Measurements from ENCODE around the gene BRAF.
"Not testable (repeated sequence)": the region's sequence is repeated elsewhere in the genome, so short reads cannot be mapped to it uniquely, and the experiment has no call there.

BRAF gene

GRCh38 chr7:140917258-140917657, 7.5 kb downstream of the BRAF start:
- no peak overlapping the region for H3K4me3 ChIP-seq (ENCODE audit: insufficient read length, low read depth)
- H3K27me3 ChIP-seq (ENCODE audit: insufficient read depth, insufficient read length), result no peaks in the 10 kb centered on the region
- no peaks in the 10 kb centered on the region for H3K4me1 ChIP-seq (ENCODE audit: insufficient read depth, insufficient read length)
- H3K9me3 ChIP-seq (ENCODE audit: insufficient read depth, low read length), result no peaks in the 10 kb centered on the region
- no peak for DNase-seq (ENCODE audit: low read depth, low spot score)
- H3K36me3 ChIP-seq (ENCODE audit: insufficient read depth, insufficient read length, low read length), result no peaks in the 10 kb centered on the region
- TF ChIP-seq ZNF274 (IDR thresholded peaks at IDR 0.05; ENCODE audit: low read depth, low read length), result no peak
- TF ChIP-seq YY1 (IDR thresholded peaks at IDR 0.05; ENCODE audit: insufficient read depth, insufficient read length), result no peak
- no peak for TF ChIP-seq SUZ12 (IDR thresholded peaks at IDR 0.05; ENCODE audit: extremely low read depth, insufficient read depth, insufficient read length)
- no peak overlapping the region for H3K9ac ChIP-seq (ENCODE audit: insufficient read length, low read depth)

DNA sequence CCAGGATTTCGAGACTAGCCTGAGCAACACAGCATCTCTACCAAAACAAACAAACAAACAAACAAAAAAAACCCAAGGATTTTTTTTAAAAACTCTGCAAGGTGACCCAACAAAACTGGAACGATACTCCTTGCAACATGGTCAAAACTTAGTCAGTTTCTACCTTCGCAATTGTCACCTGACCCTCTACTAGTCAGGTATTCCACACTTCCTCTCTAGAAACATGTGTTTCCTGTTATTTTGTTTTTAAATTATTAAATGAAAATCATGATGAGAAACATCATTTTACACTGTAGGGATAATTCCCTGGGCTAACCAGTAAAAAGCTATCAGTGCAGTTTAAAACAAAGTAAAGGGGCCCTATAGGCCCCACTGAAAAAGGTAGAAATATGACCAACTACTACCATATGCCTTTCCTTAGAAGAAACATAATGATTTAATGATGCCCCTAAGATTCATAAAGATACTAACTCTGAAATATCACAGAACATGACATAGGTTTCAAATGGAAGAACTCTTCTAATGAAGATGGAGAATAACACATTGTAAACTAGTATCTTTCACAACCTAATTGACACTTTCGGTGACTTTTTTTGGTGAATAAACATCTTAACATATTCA, 8.7 kb downstream of the BRAF start:
- no peak overlapping the region for H3K9ac ChIP-seq (ENCODE audit: insufficient read length, low read depth)
- DNase-seq (ENCODE audit: low read depth, low spot score), result no peak
- no peak overlapping the region for H3K4me3 ChIP-seq (ENCODE audit: insufficient read length, low read depth)
- TF ChIP-seq SUZ12 (IDR thresholded peaks at IDR 0.05; ENCODE audit: extremely low read depth, insufficient read depth, insufficient read length) (no peak), YY1 (IDR thresholded peaks at IDR 0.05; ENCODE audit: insufficient read depth, insufficient read length) (no peak), ZNF274 (IDR thresholded peaks at IDR 0.05; ENCODE audit: low read depth, low read length) (no peak)
- H3K27me3 ChIP-seq (ENCODE audit: insufficient read depth, insufficient read length), result no peaks in the 10 kb centered on the region
- H3K4me1 ChIP-seq (ENCODE audit: insufficient read depth, insufficient read length), result no peaks in the 10 kb centered on the region
- H3K9me3 ChIP-seq (ENCODE audit: insufficient read depth, low read length), result no peaks in the 10 kb centered on the region
- no peaks in the 10 kb centered on the region for H3K36me3 ChIP-seq (ENCODE audit: insufficient read depth, insufficient read length, low read length)

- Histone ChIP-seq H3K27me3 (ENCODE audit: insufficient read depth, insufficient read length) (no peaks in the 10 kb centered on the region), H3K4me3 (ENCODE audit: insufficient read length, low read depth) (no peak overlapping the region), H3K9me3 (ENCODE audit: insufficient read depth, low read length) (no peaks in the 10 kb centered on the region), H3K9ac (ENCODE audit: insufficient read length, low read depth) (no peak overlapping the region), H3K4me1 (ENCODE audit: insufficient read depth, insufficient read length) (no peaks in the 10 kb centered on the region), H3K36me3 (ENCODE audit: insufficient read depth, insufficient read length, low read length) (no peaks in the 10 kb centered on the region)
- TF ChIP-seq ZNF274 (IDR thresholded peaks at IDR 0.05; ENCODE audit: low read depth, low read length), result no peak
- no peak for TF ChIP-seq YY1 (IDR thresholded peaks at IDR 0.05; ENCODE audit: insufficient read depth, insufficient read length)
- no peak for TF ChIP-seq SUZ12 (IDR thresholded peaks at IDR 0.05; ENCODE audit: extremely low read depth, insufficient read depth, insufficient read length)
- DNase-seq (ENCODE audit: low read depth, low spot score), result no peak
Measured at GRCh38 chr7:140914083-140914482, 10.6 kb downstream of the BRAF start.

GRCh38 chr7:140913596-140913928, 11.2 kb downstream of the BRAF start:
- not testable (repeated sequence) for H3K36me3 ChIP-seq (ENCODE audit: insufficient read depth, insufficient read length, low read length)

GRCh38 chr7:140911746-140912145, 13.0 kb downstream of the BRAF start:
- Histone ChIP-seq H3K27me3 (ENCODE audit: insufficient read depth, insufficient read length) (no peaks in the 10 kb centered on the region), H3K9me3 (ENCODE audit: insufficient read depth, low read length) (no peaks in the 10 kb centered on the region), H3K9ac (ENCODE audit: insufficient read length, low read depth) (no peak overlapping the region), H3K4me1 (ENCODE audit: insufficient read depth, insufficient read length) (no peaks in the 10 kb centered on the region), H3K4me3 (ENCODE audit: insufficient read length, low read depth) (no peak overlapping the region), H3K36me3 (ENCODE audit: insufficient read depth, insufficient read length, low read length) (no peaks in the 10 kb centered on the region)
- TF ChIP-seq YY1 (IDR thresholded peaks at IDR 0.05; ENCODE audit: insufficient read depth, insufficient read length), result no peak
- no peak for TF ChIP-seq ZNF274 (IDR thresholded peaks at IDR 0.05; ENCODE audit: low read depth, low read length)
- no peak for TF ChIP-seq SUZ12 (IDR thresholded peaks at IDR 0.05; ENCODE audit: extremely low read depth, insufficient read depth, insufficient read length)
- DNase-seq (ENCODE audit: low read depth, low spot score), result no peak

More at GRCh38 chr7:140913596-140913928, 11.2 kb downstream of the BRAF start:
- not testable (repeated sequence) for H3K27me3 ChIP-seq (ENCODE audit: insufficient read depth, insufficient read length); H3K4me3 ChIP-seq (ENCODE audit: insufficient read length, low read depth); H3K4me1 ChIP-seq (ENCODE audit: insufficient read depth, insufficient read length); DNase-seq (ENCODE audit: low read depth, low spot score); H3K9ac ChIP-seq (ENCODE audit: insufficient read length, low read depth); H3K9me3 ChIP-seq (ENCODE audit: insufficient read depth, low read length)

GRCh38 chr7:140909476-140910161, 15.1 kb downstream of the BRAF start:
- DNase-seq (ENCODE audit: low read depth, low spot score), result no peak
- Histone ChIP-seq H3K9me3 (ENCODE audit: insufficient read depth, low read length) (no peaks in the 10 kb centered on the region), H3K4me1 (ENCODE audit: insufficient read depth, insufficient read length) (no peaks in the 10 kb centered on the region), H3K36me3 (ENCODE audit: insufficient read depth, insufficient read length, low read length) (no peaks in the 10 kb centered on the region), H3K9ac (ENCODE audit: insufficient read length, low read depth) (no peak overlapping the region), H3K4me3 (ENCODE audit: insufficient read length, low read depth) (no peak overlapping the region), H3K27me3 (ENCODE audit: insufficient read depth, insufficient read length) (no peaks in the 10 kb centered on the region)
- TF ChIP-seq YY1 (IDR thresholded peaks at IDR 0.05; ENCODE audit: insufficient read depth, insufficient read length), result no peak
- TF ChIP-seq ZNF274 (IDR thresholded peaks at IDR 0.05; ENCODE audit: low read depth, low read length), result no peak
- no peak for TF ChIP-seq SUZ12 (IDR thresholded peaks at IDR 0.05; ENCODE audit: extremely low read depth, insufficient read depth, insufficient read length)

GRCh38 chr7:140908361-140908760, 16.4 kb downstream of the BRAF start:
- DNase-seq (ENCODE audit: low read depth, low spot score), result no peak
- Histone ChIP-seq H3K9ac (ENCODE audit: insufficient read length, low read depth) (no peak overlapping the region), H3K27me3 (ENCODE audit: insufficient read depth, insufficient read length) (no peaks in the 10 kb centered on the region), H3K4me1 (ENCODE audit: insufficient read depth, insufficient read length) (no peaks in the 10 kb centered on the region), H3K36me3 (ENCODE audit: insufficient read depth, insufficient read length, low read length) (no peaks in the 10 kb centered on the region), H3K9me3 (ENCODE audit: insufficient read depth, low read length) (peaks cover 2% of the 10 kb centered on the region; the same call in 1 of the 2 replicates), H3K4me3 (ENCODE audit: insufficient read length, low read depth) (no peak overlapping the region)
- TF ChIP-seq SUZ12 (IDR thresholded peaks at IDR 0.05; ENCODE audit: extremely low read depth, insufficient read depth, insufficient read length) (no peak), YY1 (IDR thresholded peaks at IDR 0.05; ENCODE audit: insufficient read depth, insufficient read length) (no peak), ZNF274 (IDR thresholded peaks at IDR 0.05; ENCODE audit: low read depth, low read length) (no peak)
